Fibroblast of skin of left biceps (primary cell): ENCODE results near the gene TRIM46.
"Not testable (repeated sequence)": the region's sequence is repeated elsewhere in the genome, so short reads cannot be mapped to it uniquely, and the experiment has no call there.

Source experiments
- DNase-seq, 2 experiments: peaks; one replicate each; pipeline ENCODE4 v3.0.0-alpha.2; 2013; ENCODE audit warnings: low read depth in 2 of 2

The TRIM46 gene

GRCh38 chr1:155205035-155205434 is 31.4 kb downstream of the TRIM46 start:
- DNase-seq, result no peak

- no peak for DNase-seq
Measured at GRCh38 chr1:155205969-155206593, 32.4 kb downstream of the TRIM46 start.

- DNase-seq, result no peak
Measured at GRCh38 chr1:155206891-155207805, 33.5 kb downstream of the TRIM46 start.

GRCh38 chr1:155207806-155208540 is 34.3 kb downstream of the TRIM46 start, which contains the start of gene THBS3:
Gene THBS3 (minus strand): TSS chr1:155207897. CDS start chr1:155207876, 21 bp downstream.
- no peak for DNase-seq

GRCh38 chr1:155208541-155209311 is 35.1 kb downstream of the TRIM46 start, which contains the start of gene MTX1:
Gene MTX1 (plus strand): TSS chr1:155208695. CDS start chr1:155208805, 110 bp downstream.
- DNase-seq, result no peak

GRCh38 chr1:155209312-155209721 is 35.7 kb downstream of the TRIM46 start:
- DNase-seq, result no peak

- DNase-seq, result no peak
Measured at GRCh38 chr1:155210314-155211104, 36.9 kb downstream of the TRIM46 start.

- DNase-seq, result not testable (repeated sequence)
Measured at GRCh38 chr1:155211381-155212050, 37.9 kb downstream of the TRIM46 start.

- not testable (repeated sequence) for DNase-seq
Measured at GRCh38 chr1:155212051-155212440, 38.4 kb downstream of the TRIM46 start.

GRCh38 chr1:155214702-155215101 is 41.1 kb downstream of the TRIM46 start:
- DNase-seq, result not testable (repeated sequence)

GRCh38 chr1:155218854-155219591 is 45.4 kb downstream of the TRIM46 start:
- no peak for DNase-seq

GRCh38 chr1:155219592-155220031 is 46.0 kb downstream of the TRIM46 start:
- DNase-seq, result no peak

- not testable (repeated sequence) for DNase-seq
Measured at GRCh38 chr1:155220211-155220965, 46.7 kb downstream of the TRIM46 start.

- no peak for DNase-seq
Measured at GRCh38 chr1:155223047-155223446, 49.4 kb downstream of the TRIM46 start.

- not testable (repeated sequence) for DNase-seq
Measured at GRCh38 chr1:155225404-155225759, 51.7 kb downstream of the TRIM46 start.

- peak in 1 of 2 experiments; percentile 60 for DNase-seq
Measured at GRCh38 chr1:155226188-155226909, 52.7 kb downstream of the TRIM46 start.

GRCh38 chr1:155226910-155227260 is 53.2 kb downstream of the TRIM46 start:
- no peak for DNase-seq
